HG03196 (cell line): Measurements from ENCODE around the gene EFHB.
"Not testable (repeated sequence)": the region's sequence is repeated elsewhere in the genome, so short reads cannot be mapped to it uniquely, and the experiment has no call there.

Source experiments
- ATAC-seq: cut with Tn5 transposase; IDR thresholded peaks from one replicate; pipeline ENCODE4 v1.9.1; 2021; ENCODE audit not compliant: unreplicated experiment

The EFHB gene

DNA sequence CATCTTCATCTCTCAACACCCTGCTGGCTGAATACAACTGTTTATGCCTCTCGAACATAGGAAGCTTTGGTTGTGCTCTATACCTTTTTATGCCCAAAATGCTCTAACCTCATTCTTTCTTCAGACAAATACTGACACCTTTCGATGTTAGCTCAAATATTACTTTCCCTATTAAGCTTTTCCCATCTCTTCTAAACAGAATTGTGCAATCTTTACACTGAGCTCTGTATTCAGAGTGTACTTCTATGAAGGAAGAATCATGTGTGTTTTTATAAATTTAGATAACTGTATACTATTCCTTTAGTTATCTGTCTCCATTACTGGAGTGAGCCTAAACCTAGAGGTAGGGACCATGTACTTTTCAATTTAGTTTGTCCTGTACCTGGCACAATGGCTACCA is 1.6 kb downstream of the EFHB start:
- no peak for ATAC-seq

DNA sequence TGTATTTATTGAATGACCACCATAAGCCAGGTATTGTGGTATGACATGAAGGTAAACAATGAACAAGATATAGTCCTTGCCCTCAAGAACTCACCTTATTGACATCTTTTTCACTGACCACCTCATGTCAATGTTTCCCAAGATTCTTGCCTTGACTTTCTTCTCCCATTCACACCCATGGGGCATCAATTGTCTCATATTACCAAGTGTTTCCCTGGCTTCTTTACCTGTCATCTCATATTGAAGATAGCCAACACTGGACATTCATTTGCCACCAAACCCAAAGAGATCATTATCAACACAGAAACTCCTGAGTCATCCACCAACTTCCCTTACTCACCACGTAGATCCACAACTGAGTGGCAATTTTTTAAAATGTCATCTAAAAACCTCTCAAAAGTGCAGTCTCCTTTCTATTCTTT is 2.2 kb downstream of the EFHB start:
- ATAC-seq, result peak; percentile 77

DNA sequence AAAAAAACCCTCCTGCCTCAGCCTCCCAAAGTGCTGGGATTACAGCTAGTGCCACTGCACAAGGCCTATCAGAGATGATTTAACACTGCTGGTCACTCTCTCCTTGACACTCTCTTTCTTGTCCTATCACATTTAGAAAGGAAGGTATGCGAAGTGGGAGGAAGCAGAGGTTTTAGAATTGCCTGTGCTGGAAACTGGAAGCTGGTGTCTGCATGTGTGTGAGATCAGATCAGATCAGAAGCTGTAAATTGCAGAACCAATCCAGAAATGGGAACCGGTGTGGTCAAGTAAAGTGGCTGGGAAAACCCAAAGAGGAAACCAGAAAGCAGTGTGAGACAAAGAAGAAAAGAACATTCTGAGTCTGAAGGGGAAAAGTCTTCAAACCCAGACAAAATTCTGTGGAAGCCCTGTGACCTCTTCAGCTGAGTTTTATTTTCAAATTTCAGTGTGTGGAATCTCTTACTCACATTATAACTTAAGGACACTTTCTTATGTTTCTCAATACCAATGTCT is 2.8 kb downstream of the EFHB start:
- peak; percentile 71 for ATAC-seq

DNA sequence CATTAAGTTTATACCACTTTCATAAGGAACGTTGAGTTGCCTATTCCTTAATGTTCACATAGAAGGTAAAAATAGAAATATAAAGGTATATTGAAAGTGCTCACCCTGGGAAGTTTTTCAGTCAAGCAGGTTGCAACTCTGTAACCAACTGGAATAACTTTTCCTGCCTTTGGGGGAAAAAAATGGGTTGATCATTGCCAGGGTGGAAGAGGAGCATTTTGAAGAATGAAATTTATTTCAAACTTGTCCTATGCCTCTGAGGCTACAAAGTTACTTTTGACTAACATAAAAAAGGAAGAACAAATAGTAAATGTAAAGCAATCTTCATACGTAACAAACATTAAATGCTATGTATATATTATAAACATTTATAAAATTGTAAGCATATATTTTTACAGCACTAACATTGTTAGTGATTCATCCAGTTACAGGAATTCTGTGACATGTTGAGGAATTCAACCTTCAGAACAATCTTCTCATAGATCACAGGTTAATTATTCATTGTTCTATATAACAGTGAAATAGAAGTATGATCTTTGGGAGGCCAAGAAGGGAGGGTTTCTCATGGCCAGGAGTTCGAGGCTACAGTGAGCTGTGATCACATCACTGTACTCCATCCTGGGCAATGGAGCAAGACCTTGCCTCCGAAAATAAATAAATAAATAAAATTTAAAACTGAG is 13.5 kb downstream of the EFHB start:
- no peak for ATAC-seq

DNA sequence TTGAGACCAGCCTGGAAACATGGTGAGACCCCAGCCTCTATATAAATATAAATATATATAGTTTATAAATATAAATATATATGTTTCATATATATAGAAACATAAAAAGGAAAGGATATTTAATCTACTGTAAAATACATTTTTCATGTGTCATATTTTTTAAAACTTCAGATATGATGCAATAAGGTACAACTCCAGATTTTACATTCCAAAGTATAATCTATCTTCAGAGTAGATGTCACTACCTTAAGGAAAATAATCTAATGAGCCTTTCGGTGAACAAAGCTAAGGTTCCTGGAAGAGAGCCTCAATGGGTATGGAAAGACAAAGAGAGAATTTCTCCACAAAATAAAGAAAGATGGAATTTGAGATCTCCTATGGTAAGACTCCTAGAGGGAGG is 16.9 kb downstream of the EFHB start:
- no peak for ATAC-seq

DNA sequence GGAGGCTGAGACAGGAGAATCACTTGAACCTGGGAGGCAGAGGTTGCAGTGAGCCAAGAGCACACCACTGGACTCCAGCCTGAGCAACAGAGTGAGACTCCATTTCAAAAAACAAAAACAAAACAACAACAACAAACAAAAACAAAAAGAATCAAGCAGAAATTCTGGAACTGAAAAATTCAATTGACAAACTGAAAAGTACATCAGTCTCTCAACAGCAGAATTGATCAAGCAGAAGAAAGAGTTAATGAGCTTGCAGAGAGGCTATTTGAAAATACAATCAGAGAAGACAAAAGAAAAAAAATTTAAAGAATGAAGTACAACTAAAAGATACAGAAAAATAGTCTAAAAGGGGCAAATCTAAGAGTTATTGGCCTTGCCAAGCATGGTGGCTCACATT is 22.6 kb downstream of the EFHB start:
- no peak for ATAC-seq

DNA sequence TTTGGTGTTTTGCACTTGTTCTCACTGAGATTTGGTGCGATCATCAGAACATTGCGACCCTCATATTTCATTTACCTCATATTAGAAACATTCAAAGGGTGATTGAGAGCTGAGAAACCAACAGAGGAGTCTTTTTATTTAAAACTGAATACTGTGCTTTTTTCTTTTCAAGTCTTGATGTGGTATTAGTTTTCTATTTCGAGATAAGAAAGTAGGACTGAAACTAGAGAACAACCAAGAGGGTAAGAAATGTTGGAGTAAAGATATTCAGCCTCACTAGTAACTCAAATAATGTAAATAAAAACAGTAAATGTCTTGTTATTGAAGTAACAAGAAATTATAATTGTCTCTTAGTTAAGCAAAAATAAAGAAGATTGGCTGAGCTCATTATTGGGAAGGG is 26.5 kb downstream of the EFHB start:
- ATAC-seq, result no peak

DNA sequence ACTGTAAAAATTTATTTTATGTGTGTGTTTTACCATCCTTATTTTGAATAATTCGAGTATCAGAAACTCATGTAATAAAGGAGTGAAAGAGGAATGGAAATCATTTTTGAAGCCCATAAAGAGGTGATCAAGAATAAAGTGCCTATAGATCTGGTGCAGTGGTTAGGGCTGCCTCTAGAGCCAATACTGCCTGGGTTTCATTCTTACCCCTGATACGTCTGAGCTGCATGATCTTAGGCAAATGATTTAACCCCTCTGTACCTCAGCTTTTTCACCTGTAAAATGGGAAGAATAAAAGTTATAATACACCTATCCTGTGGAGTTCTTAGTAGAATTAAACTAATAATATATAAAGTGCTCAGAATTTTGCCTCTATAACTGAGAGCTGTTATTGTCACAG is 30.4 kb downstream of the EFHB start:
- no peak for ATAC-seq

DNA sequence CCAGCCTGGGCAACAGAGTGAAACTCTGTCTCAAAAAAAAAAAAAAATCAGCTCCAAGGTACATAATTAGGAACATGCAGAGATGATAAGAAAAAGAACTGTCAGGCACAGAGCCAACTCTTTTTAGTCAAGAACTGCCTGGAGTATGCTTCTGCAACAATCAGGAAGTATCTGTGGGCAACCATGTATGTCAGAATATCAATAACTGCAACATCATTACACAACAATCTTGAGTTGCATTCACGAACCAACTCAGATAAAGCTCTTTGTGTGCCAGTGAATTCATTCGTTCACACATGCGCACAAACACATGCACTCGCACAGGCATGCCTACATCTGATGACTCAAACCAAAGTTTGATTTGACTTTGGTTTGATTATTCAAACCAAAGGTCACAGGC is 32.1 kb downstream of the EFHB start:
- ATAC-seq, result no peak

DNA sequence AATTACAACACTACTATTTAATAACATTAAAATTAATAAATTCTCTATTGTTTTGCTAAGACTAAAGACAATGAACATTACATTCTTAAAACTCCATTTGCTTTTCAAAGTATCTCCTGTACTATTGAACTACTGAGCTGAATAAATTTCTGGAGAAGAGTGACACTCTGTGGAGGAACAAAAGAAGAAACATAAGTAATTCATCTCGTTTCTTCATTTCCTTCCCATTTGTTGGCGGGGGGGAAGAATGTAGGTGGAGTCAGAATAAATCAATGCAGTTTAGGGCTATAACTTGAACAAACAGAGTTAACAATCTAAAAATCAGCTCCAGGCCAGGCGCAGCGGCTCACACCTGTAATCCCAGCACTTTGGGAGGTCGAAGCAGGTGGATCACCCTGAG is 32.7 kb downstream of the EFHB start:
- ATAC-seq, result no peak

DNA sequence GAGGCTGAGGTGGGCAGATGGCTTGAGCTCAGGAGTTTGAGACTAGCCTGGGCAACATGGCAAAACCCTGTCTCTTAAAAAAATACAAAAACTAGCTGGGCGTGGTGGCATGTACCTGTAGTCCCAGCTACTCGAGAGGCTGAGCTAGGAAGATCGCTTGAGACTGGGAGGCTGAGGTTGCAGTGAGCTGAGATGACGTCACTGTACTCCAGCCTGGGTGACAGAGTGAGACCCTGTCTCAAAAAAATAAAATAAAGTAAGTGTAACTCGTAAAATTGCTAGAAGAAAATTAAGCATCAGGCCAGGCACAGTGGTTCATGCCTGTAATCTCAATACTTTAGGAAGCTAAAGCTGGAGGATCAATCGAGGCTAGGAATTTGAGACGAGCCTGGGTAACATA is 34.2 kb downstream of the EFHB start:
- ATAC-seq, result not testable (repeated sequence)

DNA sequence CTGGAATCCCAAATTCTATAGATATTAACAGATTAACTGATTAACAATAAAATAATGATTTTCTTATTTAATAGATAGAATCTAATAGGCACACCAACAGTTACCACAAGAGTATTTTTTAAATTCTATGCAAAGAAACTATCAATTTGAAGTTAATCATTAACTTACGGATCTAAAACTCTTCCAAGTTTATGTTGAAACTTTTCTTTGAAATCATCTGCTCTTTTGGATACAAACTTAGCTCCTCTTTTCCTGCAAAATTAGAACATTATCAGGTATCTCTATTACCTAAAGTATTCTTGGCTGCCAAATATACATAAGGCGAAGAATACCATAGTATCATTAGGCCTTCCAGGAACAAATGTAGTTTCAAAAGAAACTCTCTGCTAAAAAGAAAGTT is 34.8 kb downstream of the EFHB start:
- no peak for ATAC-seq

DNA sequence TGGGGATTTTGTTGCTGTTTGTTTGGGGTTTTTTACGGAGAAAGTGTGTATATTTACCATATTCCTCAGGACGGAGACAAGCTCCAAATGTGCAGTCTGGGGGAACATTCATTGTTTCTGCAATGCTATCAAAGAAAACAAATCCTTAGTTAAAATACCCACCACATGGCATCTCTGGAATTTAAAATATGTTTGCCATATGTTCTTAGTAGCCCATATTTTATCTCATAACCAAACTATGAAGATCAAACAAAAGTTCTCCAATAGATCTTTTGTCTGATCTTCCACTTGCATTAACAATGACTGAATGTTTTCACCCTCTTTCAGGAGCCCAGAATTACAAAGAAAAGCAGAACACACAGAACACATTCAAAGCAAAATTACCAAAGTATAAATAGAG is 35.3 kb downstream of the EFHB start:
- no peak for ATAC-seq

DNA sequence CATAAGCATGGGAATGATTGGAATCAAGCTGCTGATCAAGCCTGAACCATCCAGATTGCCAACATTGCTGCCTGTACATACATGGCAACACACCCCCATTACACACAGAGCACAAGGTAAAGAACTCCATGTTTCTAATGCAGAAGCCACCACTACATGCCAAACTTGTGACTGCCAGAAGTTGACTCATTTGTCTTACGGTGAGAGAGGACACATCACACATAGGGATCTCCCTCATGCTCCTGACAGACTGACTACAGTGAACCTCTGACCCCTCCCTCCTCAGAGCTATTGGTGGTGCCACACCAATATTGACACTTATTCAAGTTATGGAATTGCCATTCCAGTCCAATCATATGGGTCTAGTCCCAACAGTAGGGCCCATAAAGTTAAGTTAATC is 42.3 kb downstream of the EFHB start:
- no peak for ATAC-seq

DNA sequence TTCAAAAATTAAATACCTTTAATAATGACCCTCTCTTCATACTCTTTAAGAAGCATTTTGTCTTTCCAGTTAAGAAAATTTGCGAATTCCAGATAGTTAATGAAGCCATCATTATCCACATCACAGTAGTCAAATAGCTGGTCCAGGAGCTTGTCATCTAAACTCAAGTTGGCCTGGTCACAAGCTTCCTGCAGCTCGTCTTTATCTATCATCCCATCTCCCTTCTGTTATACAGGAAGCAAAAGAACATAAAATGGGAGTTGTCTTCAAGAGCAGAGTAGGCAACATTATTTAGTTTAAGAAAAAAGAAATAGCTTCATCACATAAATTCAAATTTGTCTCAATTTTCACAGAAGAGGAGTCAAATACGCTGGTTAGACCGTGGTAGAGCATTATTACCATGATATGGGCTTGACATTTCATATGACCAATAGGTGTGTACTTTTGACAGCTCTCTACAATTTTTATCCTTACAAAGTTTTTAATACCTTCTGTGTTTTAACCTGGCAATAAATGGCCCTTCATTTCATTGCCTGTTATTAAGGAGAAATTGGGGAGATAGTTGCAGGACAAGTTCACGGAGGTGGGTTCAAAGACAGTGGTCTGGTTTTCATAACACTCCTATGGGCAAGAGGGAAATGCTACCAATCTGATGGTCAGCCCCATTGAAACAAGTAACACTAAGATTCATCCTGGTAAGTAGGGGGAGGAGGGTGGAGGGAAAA is 45.4 kb downstream of the EFHB start:
- no peak for ATAC-seq

DNA sequence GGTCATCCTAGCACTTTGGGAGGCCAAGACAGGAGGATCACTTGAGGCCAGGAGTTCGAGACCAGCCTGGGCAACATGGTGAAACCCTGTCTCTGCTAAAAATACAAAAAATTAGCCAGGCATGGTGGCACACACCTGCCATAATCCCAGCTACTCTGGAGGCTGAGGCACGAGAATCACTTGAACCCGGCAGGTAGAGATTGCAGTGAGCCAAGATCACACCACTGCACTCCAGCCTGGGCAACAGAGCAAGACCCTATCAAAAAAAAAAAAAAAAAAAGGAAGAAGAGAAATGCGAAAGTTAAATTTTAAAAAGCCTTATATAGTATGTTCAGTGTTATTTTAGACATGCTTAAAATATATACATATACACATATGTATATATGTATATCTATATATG is 46.9 kb downstream of the EFHB start:
- ATAC-seq, result not testable (repeated sequence)

DNA sequence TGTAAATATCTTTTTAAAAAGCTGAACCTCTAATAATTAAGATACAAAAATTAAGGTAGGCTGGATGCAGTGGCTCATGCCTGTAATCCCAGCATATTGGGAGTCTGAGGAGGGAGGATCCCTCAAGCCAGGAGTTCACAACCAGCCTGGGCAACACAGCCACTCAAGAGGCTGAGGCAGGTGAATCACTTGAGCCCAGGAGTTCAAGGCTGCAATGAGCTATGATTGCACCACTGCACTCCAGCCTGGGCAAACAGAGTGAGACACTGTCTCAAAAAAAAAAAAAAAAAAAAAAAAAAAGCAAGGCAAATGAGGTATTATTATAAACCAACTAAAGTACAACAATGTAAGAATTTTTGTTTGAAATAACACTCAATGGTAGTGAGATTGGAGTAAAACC is 47.6 kb downstream of the EFHB start:
- ATAC-seq, result no peak

DNA sequence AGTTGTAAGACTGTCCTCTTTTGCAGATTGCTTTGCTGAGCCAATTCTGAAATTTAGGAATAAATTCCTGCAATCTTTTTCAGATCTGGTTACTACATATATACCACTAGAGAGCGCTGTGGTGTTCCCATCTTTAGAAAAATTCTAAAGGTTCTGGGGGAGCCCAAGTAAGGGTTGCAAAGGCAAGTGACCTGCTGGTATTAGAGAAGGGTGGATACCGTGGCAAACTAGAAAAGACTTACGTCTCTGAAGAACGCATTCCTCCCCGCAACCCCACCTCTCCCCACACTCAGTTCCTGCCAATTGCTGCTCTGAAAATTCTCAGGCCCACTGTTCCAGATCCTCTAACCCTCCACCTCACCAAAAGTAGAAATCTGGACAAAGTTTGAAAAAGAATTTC is 48.5 kb downstream of the EFHB start:
- no peak for ATAC-seq

DNA sequence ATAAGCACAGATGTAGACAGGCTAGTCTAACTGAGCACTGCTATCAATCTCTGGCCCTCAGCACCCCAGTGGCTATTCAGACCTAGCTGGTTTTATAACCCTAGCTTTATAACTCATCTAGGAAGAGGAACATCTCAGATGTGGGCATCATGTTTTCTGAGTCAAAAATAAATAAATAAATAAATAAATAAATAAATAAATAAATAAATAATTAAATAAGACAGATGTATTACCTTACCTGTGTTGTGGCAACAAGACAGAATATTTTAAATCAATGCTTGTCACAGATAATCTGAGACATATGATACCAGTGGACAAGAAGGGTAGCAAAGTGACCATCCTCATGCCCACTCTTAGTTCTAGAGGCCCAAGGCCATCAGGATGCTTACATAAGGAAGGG is 52.2 kb downstream of the EFHB start:
- no peak for ATAC-seq

DNA sequence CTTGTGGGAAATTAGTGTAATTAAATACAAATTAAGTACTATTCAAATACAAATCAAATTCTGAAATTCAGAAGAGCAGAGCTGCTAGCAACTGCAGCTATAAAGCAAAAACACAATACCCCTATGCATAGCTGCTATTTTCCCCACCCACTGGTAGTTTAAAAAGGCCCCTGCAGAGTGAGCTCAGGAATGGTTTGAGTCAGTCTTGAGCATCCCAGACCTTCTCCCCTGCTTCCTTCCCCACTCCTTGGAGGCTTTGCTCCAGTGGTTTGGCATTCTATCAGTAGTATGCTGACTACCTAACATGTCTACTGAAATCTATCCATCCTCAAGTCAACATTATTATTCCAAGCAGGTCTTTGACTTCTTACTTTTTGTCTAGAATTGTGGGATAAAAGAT is 53.0 kb downstream of the EFHB start:
- ATAC-seq, result no peak

DNA sequence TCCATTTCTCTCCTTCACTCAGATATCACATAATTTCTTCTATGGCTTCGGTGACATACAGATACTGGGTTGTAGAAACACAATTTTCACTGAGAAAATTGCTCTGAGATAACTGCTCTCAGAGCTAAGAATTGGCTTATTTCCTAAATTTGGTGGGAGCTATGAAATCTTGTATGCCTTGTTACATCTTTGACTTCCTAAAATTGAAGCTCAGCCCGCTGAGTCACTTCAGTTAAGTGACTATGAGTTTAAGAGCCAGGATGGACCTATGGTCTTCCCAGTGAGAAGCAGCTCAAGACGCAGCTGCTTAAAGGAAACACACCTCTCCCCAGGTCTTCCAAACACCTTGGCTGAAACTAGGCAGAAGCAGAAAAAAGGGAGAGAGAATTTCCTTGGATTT is 56.4 kb downstream of the EFHB start:
- no peak for ATAC-seq

DNA sequence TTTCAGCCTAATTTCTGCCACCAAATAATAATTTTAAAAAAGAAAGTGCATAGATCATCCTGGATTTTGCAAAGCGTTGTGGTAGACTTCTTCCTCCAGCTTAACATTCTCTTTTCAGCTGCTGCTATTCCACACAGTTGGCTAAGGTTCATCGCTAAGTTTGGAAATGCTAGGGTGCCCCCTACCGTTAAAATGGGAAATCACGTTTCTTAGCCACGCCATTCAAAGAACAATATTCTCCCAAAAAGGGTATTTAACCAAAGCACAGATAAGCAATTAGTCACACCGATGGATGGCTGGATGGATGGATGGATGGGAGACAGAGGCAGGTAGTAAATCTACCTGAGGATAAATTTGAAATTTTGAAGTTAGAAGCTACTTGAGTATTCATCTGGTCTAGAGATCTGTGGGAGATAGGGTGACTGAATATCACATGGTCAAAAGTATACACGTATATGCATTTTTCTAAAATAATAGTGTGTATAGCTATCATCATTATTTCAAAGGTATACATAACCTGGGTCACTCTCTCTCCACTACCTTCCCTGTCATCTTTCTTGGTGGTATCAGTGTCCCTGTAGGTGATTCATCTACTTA is 67.2 kb downstream of the EFHB start:
- peak; percentile 85 for ATAC-seq
